Mesothelial cell of epicardium (in vitro differentiated cells): ENCODE results near the gene TNFRSF1B. TPM values are rescaled to one million over a fixed set of nuclear protein-coding genes. Genes with fewer than 3 reads are reported as not detected.

Experiments
- DNase-seq, 2 experiments: peaks; one replicate each; pipeline ENCODE4 v3.0.0; 2021; ENCODE audit warnings: low spot score in 2 of 2; ENCODE audit not compliant: unreplicated experiment in 2 of 2
- H3K27ac Mint-ChIP-seq: 2 replicates; pipeline ENCODE4 v1.8.0; 2021; ENCODE audit warnings: mixed read lengths
- H3K27me3 Mint-ChIP-seq: 2 replicates; pipeline ENCODE4 v1.8.0; 2021; ENCODE audit warnings: low read depth, mixed read lengths
- H3K36me3 Mint-ChIP-seq: 2 replicates; pipeline ENCODE4 v1.8.0; 2021; ENCODE audit warnings: mixed read lengths
- H3K4me1 Mint-ChIP-seq: 2 replicates; pipeline ENCODE4 v1.8.0; 2021; ENCODE audit warnings: mixed read lengths
- H3K4me3 Mint-ChIP-seq: 2 replicates; pipeline ENCODE4 v1.8.0; 2021; ENCODE audit warnings: mild to moderate bottlenecking, moderate library complexity, mixed read lengths
- H3K9me3 Mint-ChIP-seq: 2 replicates; pipeline ENCODE4 v1.8.0; 2021; ENCODE audit warnings: mixed read lengths
- CTCF ChIP-seq: fragments of 200-600 bp; sonication (generic); IDR thresholded peaks from one replicate; pipeline ENCODE4 v1.5.0; 2021; ENCODE audit warnings: antibody characterized with exemption; ENCODE audit not compliant: unreplicated experiment
- total RNA-seq: library from RNA; stranded (reverse); gene quantifications from 3 replicates; pipeline ENCODE4 v1.2.1, GENCODE V29; 2021

The TNFRSF1B gene
- total RNA-seq, 1 donor from 2014 or later, result 2.9 TPM

- H3K27me3 Mint-ChIP-seq, result no peaks in the 10 kb centered on the region
- H3K4me3 Mint-ChIP-seq, result no peak overlapping the region
- H3K36me3 Mint-ChIP-seq, result no peaks in the 10 kb centered on the region
- no peak overlapping the region for H3K27ac Mint-ChIP-seq
- DNase-seq, result no peak
- no peak for TF ChIP-seq CTCF
- no peaks in the 10 kb centered on the region for H3K9me3 Mint-ChIP-seq
- peaks cover 1% of the 10 kb centered on the region for H3K4me1 Mint-ChIP-seq
These were observed 34.8 kb downstream of the TNFRSF1B start for GRCh38 chr1:12201352-12202189.

GRCh38 chr1:12202190-12202497 lies 35.4 kb downstream of the TNFRSF1B start:
- Mint-ChIP-seq H3K27ac (no peak overlapping the region), H3K4me3 (no peak overlapping the region), H3K9me3 (no peaks in the 10 kb centered on the region), H3K4me1 (no peaks in the 10 kb centered on the region), H3K36me3 (no peaks in the 10 kb centered on the region), H3K27me3 (no peaks in the 10 kb centered on the region)
- TF ChIP-seq CTCF, result no peak
- no peak for DNase-seq

- Mint-ChIP-seq H3K36me3 (no peaks in the 10 kb centered on the region), H3K27me3 (no peaks in the 10 kb centered on the region), H3K9me3 (no peaks in the 10 kb centered on the region), H3K27ac (no peak overlapping the region), H3K4me3 (no peak overlapping the region), H3K4me1 (no peaks in the 10 kb centered on the region)
- TF ChIP-seq CTCF, result no peak
- no peak for DNase-seq
These were observed 35.8 kb downstream of the TNFRSF1B start for GRCh38 chr1:12202577-12202976.

GRCh38 chr1:12203216-12204007 lies 36.6 kb downstream of the TNFRSF1B start:
- Mint-ChIP-seq H3K9me3 (no peaks in the 10 kb centered on the region), H3K27ac (no peak overlapping the region), H3K4me3 (no peak overlapping the region), H3K27me3 (no peaks in the 10 kb centered on the region), H3K4me1 (peaks cover 7% of the 10 kb centered on the region), H3K36me3 (no peaks in the 10 kb centered on the region)
- TF ChIP-seq CTCF, result no peak
- no peak for DNase-seq

GRCh38 chr1:12204140-12204539 lies 37.3 kb downstream of the TNFRSF1B start:
- no peak for DNase-seq
- H3K4me3 Mint-ChIP-seq, result no peak overlapping the region
- peaks cover 14% of the 10 kb centered on the region for H3K4me1 Mint-ChIP-seq
- no peaks in the 10 kb centered on the region for H3K27me3 Mint-ChIP-seq
- no peaks in the 10 kb centered on the region for H3K9me3 Mint-ChIP-seq
- TF ChIP-seq CTCF, result no peak
- H3K36me3 Mint-ChIP-seq, result no peaks in the 10 kb centered on the region
- no peak overlapping the region for H3K27ac Mint-ChIP-seq
